Keratinocyte (primary cell): ENCODE measurements around the gene RGS10.
"Not testable (repeated sequence)": the region's sequence is repeated elsewhere in the genome, so short reads cannot be mapped to it uniquely, and the experiment has no call there.

ENCODE experiments used
- CTCF ChIP-seq, 3 experiments: IDR thresholded peaks in 1 of 3; conservative IDR thresholded peaks in 1 of 3; optimal IDR thresholded peaks in 1 of 3; 2 replicates in 2 of 3; 3 replicates in 1 of 3; pipeline versions ENCODE3 to v1.5.1; 2011; ENCODE audit warnings: low read length in 3 of 3, mild to moderate bottlenecking in 3 of 3, moderate library complexity in 2 of 3, control low read depth in 1 of 3, inconsistent platforms in 1 of 3; ENCODE audit not compliant: insufficient read depth in 2 of 3; ENCODE audit errors: extremely low read depth in 1 of 3
- EZH2 ChIP-seq: IDR thresholded peaks from one replicate; pipeline ENCODE4 v1.6.1; 2012; ENCODE audit warnings: inconsistent platforms, mild to moderate bottlenecking, low read length, moderate library complexity

GRCh38 chr10:119559511-119559910 is 17.0 kb upstream of the RGS10 start:
- TF ChIP-seq CTCF (optimal IDR thresholded peaks at IDR 0.05 in 1 of 3, IDR thresholded peaks at IDR 0.05 in 1 of 3, conservative IDR thresholded peaks at IDR 0.05 in 1 of 3; ENCODE audit: extremely low read depth in 1 of 3, insufficient read depth in 2 of 3, low read length in 3 of 3); EZH2: not testable (repeated sequence)
